K562 (cell line): Measurements from ENCODE around the gene ACSL3. TPM values are rescaled to one million over a fixed set of nuclear protein-coding genes. Genes with fewer than 3 reads are reported as not detected.

ENCODE experiments used
- CREBBP ChIP-seq: IDR thresholded peaks from one replicate; pipeline ENCODE4 v1.6.1; 2012; ENCODE audit warnings: low read depth, mild to moderate bottlenecking, control low read depth, inconsistent platforms, low read length
- CXXC5 ChIP-seq: fragments of 250-450 bp; sonication (Bioruptor Pico); IDR thresholded peaks from 2 replicates; pipeline ENCODE4 v1.8.0; 2022; ENCODE audit warnings: inconsistent platforms, mild to moderate bottlenecking, moderate library complexity
- EP400 ChIP-seq: fragments of 450-650 bp; IDR thresholded peaks from 2 replicates; pipeline ENCODE4 v1.6.1; 2017; ENCODE audit warnings: antibody characterized with exemption, mild to moderate bottlenecking, moderate library complexity
- ERF ChIP-seq: fragments of 450-650 bp; formaldehyde crosslinking; IDR thresholded peaks from 2 replicates; pipeline ENCODE4 v1.4.0; 2020; ENCODE audit warnings: mild to moderate bottlenecking, mixed read lengths
- HMGN3 ChIP-seq: IDR thresholded peaks from 2 replicates; pipeline ENCODE4 v1.6.1; 2011; ENCODE audit warnings: borderline replicate concordance, low read depth, mild to moderate bottlenecking, mixed read lengths, low read length; ENCODE audit not compliant: insufficient read length; ENCODE audit errors: extremely low read depth
- PML ChIP-seq: IDR thresholded peaks from 2 replicates; pipeline ENCODE4 v1.6.1; 2012; ENCODE audit warnings: low read length, inconsistent platforms
- POLR2H ChIP-seq: IDR thresholded peaks from 2 replicates; pipeline ENCODE4 v1.6.1; 2016; ENCODE audit warnings: missing genetic modification characterization, low read depth, mild to moderate bottlenecking, control low read depth, missing compliant biosample characterization, moderate library complexity
- SAP30 ChIP-seq: fragments of 200-600 bp; sonication (generic); IDR thresholded peaks from 2 replicates; pipeline ENCODE4 v1.6.1; 2012; ENCODE audit warnings: borderline replicate concordance, low read depth, mild to moderate bottlenecking, moderate library complexity, low read length, control low read depth, inconsistent platforms; ENCODE audit not compliant: insufficient read depth, poor library complexity, severe bottlenecking
- TAF9B ChIP-seq: fragments of 450-650 bp; IDR thresholded peaks from 2 replicates; pipeline ENCODE4 v1.6.1; 2018; ENCODE audit warnings: mild to moderate bottlenecking; ENCODE audit not compliant: partially characterized antibody
- ZFX ChIP-seq: sonication (generic); formaldehyde crosslinking; IDR thresholded peaks from 2 replicates; pipeline ENCODE4 v1.8.0; 2022; ENCODE audit warnings: mild to moderate bottlenecking, missing genetic modification reagents, moderate library complexity
- ZNF263 ChIP-seq: sonication (generic); formaldehyde crosslinking; IDR thresholded peaks from 2 replicates; pipeline ENCODE4 v1.8.0; 2022; ENCODE audit warnings: mild to moderate bottlenecking, missing genetic modification reagents, borderline replicate concordance
- ZNF282 ChIP-seq: sonication (generic); formaldehyde crosslinking; IDR thresholded peaks from 2 replicates; pipeline ENCODE4 v1.8.1; 2023; ENCODE audit warnings: missing genetic modification reagents
- ZNF311 ChIP-seq: fragments of 250-450 bp; sonication (Bioruptor Pico); IDR thresholded peaks from 2 replicates; pipeline ENCODE4 v1.4.0; 2020; ENCODE audit warnings: mild to moderate bottlenecking, moderate library complexity
- polyA plus RNA-seq, 8 experiments: library from polyadenylated mRNA; depleted of rRNA in 4 of 8; stranded (reverse) in 5 of 8; unstranded in 3 of 8; fragments of >200 nt; fragmentation: Nextera tagmentation in 2 of 8; fragmentation: Illumina TruSeq in 1 of 8; extraction: Ambion mirVana in 2 of 8; extraction: Trizol in 1 of 8; gene quantifications; 2 replicates each; pipeline versions ENCODE4 v1.2.1 to v1.2.3, GENCODE V29; 2011 to 2014; ENCODE audit warnings: inconsistent platforms in 1 of 8, missing spikeins in 1 of 8
- total RNA-seq, 7 experiments: library from RNA; depleted of rRNA in 6 of 7; stranded (reverse); fragments of >200 nt in 6 of 7; fragmentation: Illumina TruSeq in 2 of 7; extraction: Trizol in 2 of 7; gene quantifications; 2 replicates each; pipeline versions ENCODE4 v1.2.1 to v1.2.3, GENCODE V29; 2011 to 2021; ENCODE audit warnings: low replicate concordance in 1 of 7
- TF ChIP-seq, protein P1 (sequence below): fragments of 250-450 bp; sonication (Bioruptor Pico); IDR thresholded peaks from 2 replicates; pipeline ENCODE4 v1.9.0; 2021; ENCODE audit warnings: mild to moderate bottlenecking, inconsistent platforms
- TF ChIP-seq, protein P2 (sequence below): fragments of 150-350 bp; conservative IDR thresholded peaks from 2 replicates; pipeline ENCODE4 v1.6.1; 2014; ENCODE audit warnings: low read length
- TF ChIP-seq, protein P3 (sequence below): fragments of 200-400 bp; formaldehyde crosslinking; IDR thresholded peaks from 2 replicates; pipeline ENCODE4 v1.6.1; 2017; ENCODE audit warnings: mild to moderate bottlenecking, low read depth, low read length, moderate library complexity
- TF ChIP-seq, protein P4 (sequence below): conservative IDR thresholded peaks from 2 replicates; pipeline ENCODE4 v1.6.1; 2011; ENCODE audit warnings: low read depth, mild to moderate bottlenecking, low read length; ENCODE audit not compliant: control insufficient read depth

Gene ACSL3
- total and polyA plus RNA-seq, 9 of the 15 experiments (the other 6 are each of a cell fraction or from before 2014, with no cell fraction given) = 21.3 to 123 (median 85.2) TPM

DNA sequence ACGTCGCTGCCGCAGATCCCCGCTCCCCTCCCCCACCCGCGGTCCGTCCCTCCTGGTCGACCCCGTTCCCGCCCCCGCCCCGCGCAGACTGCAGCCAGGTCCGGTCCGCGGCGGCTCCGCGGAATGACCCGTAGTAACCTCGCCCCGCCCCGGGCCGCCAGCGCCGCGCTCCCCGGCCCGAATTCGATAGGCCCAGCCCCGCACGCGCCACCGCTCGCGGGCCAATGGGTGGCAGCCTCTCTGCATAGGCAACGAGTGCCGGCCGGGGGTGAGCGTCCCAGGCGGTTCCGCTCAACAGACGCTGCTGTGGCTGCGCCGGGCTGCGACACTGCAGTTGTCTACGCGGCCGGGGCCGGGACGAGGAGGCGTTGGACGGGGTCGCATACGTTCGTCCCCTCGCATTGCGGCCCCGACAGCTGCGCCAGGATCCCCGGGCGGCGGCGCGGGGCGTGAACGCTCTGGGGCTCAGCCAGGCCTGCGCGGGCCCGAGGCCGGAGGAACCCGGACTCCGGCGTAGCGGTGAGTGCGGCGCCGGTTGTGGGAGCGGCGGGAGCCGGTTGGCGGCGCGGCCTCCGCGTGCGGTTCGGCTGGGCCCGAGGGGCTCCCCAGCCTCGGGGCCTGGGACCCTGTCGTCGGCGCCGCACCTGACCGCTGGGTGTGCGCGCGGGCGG is at the start of gene ACSL3 (continued):
- TF ChIP-seq CXXC5 (CRISPR knock-in tag) (peak; percentile 81), POLR2H (peak; percentile 83), TAF9B (peak; percentile 74), ZNF263 (CRISPR knock-in tag) (peak; percentile 22; the same call in 1 of the 2 replicates), ZNF282 (CRISPR knock-in tag) (peak; percentile 37; the same call in 1 of the 2 replicates), EP400 (peak; percentile 43; the same call in 1 of the 2 replicates), CREBBP (no peak), ZFX (CRISPR knock-in tag) (peak; percentile 90), PML (peak; percentile 66), SAP30 (peak; percentile 82), ZNF311 (CRISPR knock-in tag) (no peak), HMGN3 (peak; percentile 73), ERF (CRISPR knock-in tag) (peak; percentile 70; the same call in 1 of the 2 replicates)
- TF ChIP-seq, protein P1, sequence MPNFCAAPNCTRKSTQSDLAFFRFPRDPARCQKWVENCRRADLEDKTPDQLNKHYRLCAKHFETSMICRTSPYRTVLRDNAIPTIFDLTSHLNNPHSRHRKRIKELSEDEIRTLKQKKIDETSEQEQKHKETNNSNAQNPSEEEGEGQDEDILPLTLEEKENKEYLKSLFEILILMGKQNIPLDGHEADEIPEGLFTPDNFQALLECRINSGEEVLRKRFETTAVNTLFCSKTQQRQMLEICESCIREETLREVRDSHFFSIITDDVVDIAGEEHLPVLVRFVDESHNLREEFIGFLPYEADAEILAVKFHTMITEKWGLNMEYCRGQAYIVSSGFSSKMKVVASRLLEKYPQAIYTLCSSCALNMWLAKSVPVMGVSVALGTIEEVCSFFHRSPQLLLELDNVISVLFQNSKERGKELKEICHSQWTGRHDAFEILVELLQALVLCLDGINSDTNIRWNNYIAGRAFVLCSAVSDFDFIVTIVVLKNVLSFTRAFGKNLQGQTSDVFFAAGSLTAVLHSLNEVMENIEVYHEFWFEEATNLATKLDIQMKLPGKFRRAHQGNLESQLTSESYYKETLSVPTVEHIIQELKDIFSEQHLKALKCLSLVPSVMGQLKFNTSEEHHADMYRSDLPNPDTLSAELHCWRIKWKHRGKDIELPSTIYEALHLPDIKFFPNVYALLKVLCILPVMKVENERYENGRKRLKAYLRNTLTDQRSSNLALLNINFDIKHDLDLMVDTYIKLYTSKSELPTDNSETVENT (CRISPR knock-in tag) = 0 out of 2 replicates have a peak, but pooled peaks have one; percentile 59
- TF ChIP-seq, protein P2, sequence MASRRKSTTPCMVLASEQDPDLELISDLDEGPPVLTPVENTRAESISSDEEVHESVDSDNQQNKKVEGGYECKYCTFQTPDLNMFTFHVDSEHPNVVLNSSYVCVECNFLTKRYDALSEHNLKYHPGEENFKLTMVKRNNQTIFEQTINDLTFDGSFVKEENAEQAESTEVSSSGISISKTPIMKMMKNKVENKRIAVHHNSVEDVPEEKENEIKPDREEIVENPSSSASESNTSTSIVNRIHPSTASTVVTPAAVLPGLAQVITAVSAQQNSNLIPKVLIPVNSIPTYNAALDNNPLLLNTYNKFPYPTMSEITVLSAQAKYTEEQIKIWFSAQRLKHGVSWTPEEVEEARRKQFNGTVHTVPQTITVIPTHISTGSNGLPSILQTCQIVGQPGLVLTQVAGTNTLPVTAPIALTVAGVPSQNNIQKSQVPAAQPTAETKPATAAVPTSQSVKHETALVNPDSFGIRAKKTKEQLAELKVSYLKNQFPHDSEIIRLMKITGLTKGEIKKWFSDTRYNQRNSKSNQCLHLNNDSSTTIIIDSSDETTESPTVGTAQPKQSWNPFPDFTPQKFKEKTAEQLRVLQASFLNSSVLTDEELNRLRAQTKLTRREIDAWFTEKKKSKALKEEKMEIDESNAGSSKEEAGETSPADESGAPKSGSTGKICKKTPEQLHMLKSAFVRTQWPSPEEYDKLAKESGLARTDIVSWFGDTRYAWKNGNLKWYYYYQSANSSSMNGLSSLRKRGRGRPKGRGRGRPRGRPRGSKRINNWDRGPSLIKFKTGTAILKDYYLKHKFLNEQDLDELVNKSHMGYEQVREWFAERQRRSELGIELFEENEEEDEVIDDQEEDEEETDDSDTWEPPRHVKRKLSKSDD = no peak
- TF ChIP-seq, protein P3, sequence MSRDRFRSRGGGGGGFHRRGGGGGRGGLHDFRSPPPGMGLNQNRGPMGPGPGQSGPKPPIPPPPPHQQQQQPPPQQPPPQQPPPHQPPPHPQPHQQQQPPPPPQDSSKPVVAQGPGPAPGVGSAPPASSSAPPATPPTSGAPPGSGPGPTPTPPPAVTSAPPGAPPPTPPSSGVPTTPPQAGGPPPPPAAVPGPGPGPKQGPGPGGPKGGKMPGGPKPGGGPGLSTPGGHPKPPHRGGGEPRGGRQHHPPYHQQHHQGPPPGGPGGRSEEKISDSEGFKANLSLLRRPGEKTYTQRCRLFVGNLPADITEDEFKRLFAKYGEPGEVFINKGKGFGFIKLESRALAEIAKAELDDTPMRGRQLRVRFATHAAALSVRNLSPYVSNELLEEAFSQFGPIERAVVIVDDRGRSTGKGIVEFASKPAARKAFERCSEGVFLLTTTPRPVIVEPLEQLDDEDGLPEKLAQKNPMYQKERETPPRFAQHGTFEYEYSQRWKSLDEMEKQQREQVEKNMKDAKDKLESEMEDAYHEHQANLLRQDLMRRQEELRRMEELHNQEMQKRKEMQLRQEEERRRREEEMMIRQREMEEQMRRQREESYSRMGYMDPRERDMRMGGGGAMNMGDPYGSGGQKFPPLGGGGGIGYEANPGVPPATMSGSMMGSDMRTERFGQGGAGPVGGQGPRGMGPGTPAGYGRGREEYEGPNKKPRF = no peak
- TF ChIP-seq, protein P4, sequence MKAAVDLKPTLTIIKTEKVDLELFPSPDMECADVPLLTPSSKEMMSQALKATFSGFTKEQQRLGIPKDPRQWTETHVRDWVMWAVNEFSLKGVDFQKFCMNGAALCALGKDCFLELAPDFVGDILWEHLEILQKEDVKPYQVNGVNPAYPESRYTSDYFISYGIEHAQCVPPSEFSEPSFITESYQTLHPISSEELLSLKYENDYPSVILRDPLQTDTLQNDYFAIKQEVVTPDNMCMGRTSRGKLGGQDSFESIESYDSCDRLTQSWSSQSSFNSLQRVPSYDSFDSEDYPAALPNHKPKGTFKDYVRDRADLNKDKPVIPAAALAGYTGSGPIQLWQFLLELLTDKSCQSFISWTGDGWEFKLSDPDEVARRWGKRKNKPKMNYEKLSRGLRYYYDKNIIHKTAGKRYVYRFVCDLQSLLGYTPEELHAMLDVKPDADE = no peak; the same call in 1 of the 2 replicates
